Measurements from ENCODE around the gene CTRB1.
"Not testable (repeated sequence)": the region's sequence is repeated elsewhere in the genome, so short reads cannot be mapped to it uniquely, and the experiment has no call there.

Gene CTRB1

GRCh38 chr16:75204410-75204758, 14.4 kb upstream of the CTRB1 start:
- TF ChIP-seq CTCF (conservative IDR thresholded peaks at IDR 0.05; ENCODE audit: low read depth, low read length): no peak
- H3K4me3 ChIP-seq (ENCODE audit: low read depth, low read length): no peak overlapping the region
- no peak for DNase-seq (ENCODE audit: low read depth)

- DNase-seq (ENCODE audit: low read depth): not testable (repeated sequence)
These were observed 13.9 kb upstream of the CTRB1 start for GRCh38 chr16:75204905-75205304.

GRCh38 chr16:75205438-75205837, 13.3 kb upstream of the CTRB1 start:
- not testable (repeated sequence) for H3K4me3 ChIP-seq (ENCODE audit: low read depth, low read length); DNase-seq (ENCODE audit: low read depth)

More at GRCh38 chr16:75204905-75205304, 13.9 kb upstream of the CTRB1 start:
- H3K4me3 ChIP-seq (ENCODE audit: low read depth, low read length): not testable (repeated sequence)

- not testable (repeated sequence) for DNase-seq (ENCODE audit: low read depth)
These were observed 12.6 kb upstream of the CTRB1 start for GRCh38 chr16:75205961-75206748.

GRCh38 chr16:75206749-75207451, 11.9 kb upstream of the CTRB1 start, which contains the start of gene CTRB2:
TSS of gene CTRB2 (minus strand) at chr16:75207161. CDS start at chr16:75207141, 20 bp downstream.
- DNase-seq (ENCODE audit: low read depth): no peak
- no peak for TF ChIP-seq CTCF (conservative IDR thresholded peaks at IDR 0.05; ENCODE audit: low read depth, low read length)
- no peak within 1 kb of the TSS for H3K4me3 ChIP-seq (ENCODE audit: low read depth, low read length)

More at GRCh38 chr16:75205961-75206748, 12.6 kb upstream of the CTRB1 start:
- H3K4me3 ChIP-seq (ENCODE audit: low read depth, low read length): not testable (repeated sequence)

- TF ChIP-seq CTCF (conservative IDR thresholded peaks at IDR 0.05; ENCODE audit: low read depth, low read length): no peak
- no peak for DNase-seq (ENCODE audit: low read depth)
- no peak overlapping the region for H3K4me3 ChIP-seq (ENCODE audit: low read depth, low read length)
These were observed 11.0 kb upstream of the CTRB1 start for GRCh38 chr16:75207831-75208230.

GRCh38 chr16:75208242-75208825, 10.5 kb upstream of the CTRB1 start:
- H3K4me3 ChIP-seq (ENCODE audit: low read depth, low read length): no peak overlapping the region
- no peak for TF ChIP-seq CTCF (conservative IDR thresholded peaks at IDR 0.05; ENCODE audit: low read depth, low read length)

GRCh38 chr16:75208861-75209505, 9.8 kb upstream of the CTRB1 start:
- DNase-seq (ENCODE audit: low read depth): no peak
- no peak overlapping the region for H3K4me3 ChIP-seq (ENCODE audit: low read depth, low read length)
- no peak for TF ChIP-seq CTCF (conservative IDR thresholded peaks at IDR 0.05; ENCODE audit: low read depth, low read length)

More at GRCh38 chr16:75208242-75208825, 10.5 kb upstream of the CTRB1 start:
- DNase-seq (ENCODE audit: low read depth): no peak

GRCh38 chr16:75209514-75209913, 9.3 kb upstream of the CTRB1 start:
- not testable (repeated sequence) for DNase-seq (ENCODE audit: low read depth); H3K4me3 ChIP-seq (ENCODE audit: low read depth, low read length)

Data from choroid plexus epithelial cell (primary cell).